Embryonic facial prominence (tissue), 1 donor: Measurements from ENCODE around the gene MGRN1.

Experiments
- DNase-seq: peaks from one replicate; pipeline ENCODE4 v3.0.0-alpha.2; 2016; ENCODE audit errors: extremely low spot score

The MGRN1 gene

GRCh38 chr16:4652561-4652960 lies 27.9 kb downstream of the MGRN1 start:
- DNase-seq: no peak

GRCh38 chr16:4654011-4654963 lies 29.7 kb downstream of the MGRN1 start:
- no peak for DNase-seq

- DNase-seq: no peak
Measured at GRCh38 chr16:4654964-4655590, 30.5 kb downstream of the MGRN1 start.

- DNase-seq: no peak
Measured at GRCh38 chr16:4655801-4656200, 31.2 kb downstream of the MGRN1 start.

DNA sequence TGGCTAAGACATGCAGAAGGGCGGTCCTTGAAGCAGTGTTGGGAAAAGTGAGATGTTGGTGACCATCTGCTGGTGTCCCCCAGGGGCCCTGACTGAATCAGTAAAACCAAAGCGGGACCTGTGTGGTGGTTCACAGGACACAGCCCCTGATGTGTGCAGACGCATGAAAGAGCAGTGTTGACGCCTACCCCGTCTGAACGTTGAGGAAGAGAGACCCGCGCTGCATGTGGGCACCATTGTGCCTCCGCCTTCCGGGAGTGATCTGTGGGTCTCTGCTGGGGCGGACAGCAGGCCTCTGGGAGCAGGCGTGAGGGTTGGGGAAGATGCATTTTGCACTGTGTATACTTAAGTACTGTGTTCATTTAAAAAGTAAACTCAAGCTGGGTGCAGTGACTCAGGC lies 31.6 kb downstream of the MGRN1 start:
- no peak for DNase-seq

- no peak for DNase-seq
Measured at GRCh38 chr16:4656695-4657686, 32.4 kb downstream of the MGRN1 start.

DNA sequence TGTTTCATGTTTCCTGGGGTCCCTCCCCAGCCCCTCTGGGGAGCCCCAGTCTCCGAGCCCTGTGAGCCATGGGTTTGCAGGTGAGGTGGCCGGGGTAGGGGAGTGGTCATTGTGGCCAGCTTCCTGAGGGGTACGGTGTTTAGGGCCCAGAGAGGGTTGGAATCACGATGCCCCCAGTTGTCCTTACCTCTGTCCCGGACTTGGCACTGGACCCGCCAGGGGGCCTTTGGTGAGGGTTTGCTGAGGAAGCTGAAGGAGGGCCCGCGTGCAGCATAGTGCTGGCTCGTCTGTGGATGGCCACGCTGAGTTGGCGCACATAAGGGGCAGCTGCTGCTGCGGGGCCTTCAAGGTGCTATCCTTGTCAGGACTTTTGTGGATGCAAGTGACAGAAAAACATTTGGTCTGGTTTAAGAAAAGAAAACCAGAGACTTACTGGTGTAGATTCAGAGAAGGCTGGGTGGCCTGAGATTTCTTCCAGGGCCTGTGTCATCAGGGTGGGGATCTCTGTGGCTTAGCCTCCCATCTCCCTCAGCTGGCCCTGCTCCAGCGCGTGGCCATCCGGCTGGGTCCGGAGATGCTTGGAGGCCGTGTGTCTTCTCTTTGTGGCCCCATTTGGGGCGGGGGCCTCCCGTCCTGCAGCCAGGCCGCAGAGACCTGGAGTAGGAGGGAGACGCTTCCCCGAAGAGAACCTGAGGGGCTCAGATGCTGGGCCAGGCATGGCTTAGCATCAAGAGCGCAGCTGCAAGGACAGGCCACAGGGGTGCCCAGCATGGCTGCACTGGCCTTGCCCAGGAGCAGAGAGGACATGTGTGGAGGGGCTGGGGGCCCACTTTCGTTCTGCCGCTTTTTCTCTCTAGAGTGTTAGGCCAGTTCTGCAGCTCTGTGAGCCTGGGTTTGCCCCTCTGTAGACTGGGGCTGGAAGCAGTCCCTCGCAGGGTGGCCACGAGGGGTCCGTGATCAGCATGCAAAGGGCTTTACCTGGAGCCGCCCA lies 35.0 kb downstream of the MGRN1 start:
- no peak for DNase-seq

DNA sequence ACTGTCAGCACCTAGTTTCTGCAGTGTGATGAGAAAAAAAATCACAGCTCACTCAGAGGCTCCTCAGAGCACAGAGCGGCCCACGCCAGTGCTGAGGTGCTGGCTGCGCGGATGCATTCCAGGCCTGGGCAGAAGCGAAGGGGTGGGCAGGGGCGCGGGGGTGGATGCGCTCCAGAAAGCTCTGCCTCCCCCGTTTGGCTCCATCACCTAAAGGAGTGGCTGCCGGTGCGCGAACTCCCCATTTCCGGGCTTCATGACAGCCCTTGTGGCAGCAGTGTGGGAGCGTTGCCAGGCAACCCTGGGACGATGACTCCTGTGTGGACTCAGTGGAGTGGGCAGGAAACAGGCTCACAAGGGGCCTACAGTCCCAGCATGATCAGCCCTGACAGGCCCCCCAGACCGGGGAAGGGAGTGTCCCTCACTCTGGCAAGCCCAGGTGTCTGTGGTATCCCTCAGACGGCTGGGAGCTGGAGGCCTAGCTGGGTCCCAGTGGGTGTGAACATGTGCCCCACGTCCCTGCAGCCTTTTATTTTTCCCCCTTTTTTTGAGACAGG lies 35.9 kb downstream of the MGRN1 start:
- DNase-seq: no peak

DNA sequence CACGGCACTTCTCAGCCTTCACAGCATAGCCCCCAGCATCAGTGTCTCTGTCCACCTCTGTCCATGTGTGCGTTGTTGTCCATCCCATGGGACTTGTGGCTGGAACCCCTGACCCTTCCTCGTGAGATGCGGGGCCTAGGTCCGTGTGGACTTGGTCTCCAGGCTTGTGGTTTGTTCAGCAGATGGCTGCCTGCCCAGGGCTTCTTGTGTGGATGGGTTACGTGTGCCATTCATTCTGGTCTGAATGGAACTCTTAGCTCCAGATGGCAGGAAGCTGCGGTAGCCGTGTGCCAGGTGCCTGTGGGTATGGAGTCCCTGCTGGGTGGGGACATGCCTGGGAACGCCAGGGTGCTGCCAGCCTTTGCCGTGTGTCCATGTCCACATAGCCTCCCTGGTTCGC lies 37.0 kb downstream of the MGRN1 start:
- no peak for DNase-seq

DNA sequence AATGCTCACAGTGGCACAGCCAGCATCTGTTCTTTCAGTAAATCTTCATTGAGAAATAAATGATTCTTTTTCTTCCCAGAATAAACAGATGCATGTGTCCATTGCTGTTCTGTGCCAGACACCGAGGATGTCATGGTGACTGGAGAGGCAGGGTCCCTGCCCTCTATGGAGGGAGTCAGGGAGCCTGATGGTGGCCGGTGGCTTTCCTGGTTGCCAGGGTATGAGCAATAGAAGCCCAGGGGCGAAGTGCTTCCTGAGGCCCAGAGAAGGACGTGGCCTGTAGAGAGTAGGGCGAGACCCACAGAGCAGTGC lies 38.8 kb downstream of the MGRN1 start:
- no peak for DNase-seq

GRCh38 chr16:4663777-4664465 lies 39.3 kb downstream of the MGRN1 start:
- no peak for DNase-seq

DNA sequence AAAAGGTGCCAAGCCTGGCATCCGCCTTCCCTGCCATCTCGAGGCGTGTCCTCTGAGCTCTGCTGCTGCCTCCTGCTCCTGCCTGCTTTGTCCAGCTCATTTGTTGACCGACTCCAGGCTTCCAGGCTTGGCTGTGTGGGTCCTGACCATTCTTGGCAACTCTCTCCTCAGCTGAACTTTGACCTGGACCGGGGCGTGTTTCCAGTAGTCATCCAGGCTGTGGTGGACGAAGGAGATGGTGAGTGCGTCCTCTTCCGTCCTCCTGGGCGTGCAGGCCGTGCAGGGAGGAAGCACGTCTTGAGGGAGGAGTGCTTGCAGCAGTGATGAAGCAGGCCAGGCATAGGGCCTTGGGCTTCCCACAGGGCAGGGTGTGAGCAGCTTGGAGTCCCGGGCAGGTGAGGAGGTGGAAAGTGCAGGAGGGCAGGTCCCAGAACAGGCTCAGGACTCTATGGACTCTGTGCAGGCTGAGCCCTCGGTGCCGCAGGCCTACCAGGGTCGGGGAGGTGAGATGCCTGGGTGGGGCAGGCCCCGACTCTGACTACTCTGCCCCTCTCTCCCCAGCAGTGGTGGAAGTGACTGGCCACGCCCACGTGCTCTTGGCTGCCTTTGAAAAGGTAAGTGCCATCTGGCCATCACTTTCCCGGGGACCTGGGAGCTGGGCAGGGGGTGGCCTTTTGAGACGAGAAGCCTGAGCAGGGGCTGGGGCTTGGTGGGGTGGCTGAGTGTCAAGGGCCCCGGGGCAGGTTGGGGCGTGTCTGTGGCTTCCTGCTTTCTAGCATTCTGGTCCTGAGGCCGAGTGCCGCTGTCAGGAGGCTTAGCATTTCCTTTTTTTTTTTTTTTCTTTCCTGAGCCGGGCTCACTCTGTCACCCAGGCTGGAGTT lies 40.2 kb downstream of the MGRN1 start:
- no peak for DNase-seq

- DNase-seq: no peak
Measured at GRCh38 chr16:4666537-4667202, 42.0 kb downstream of the MGRN1 start.

GRCh38 chr16:4667203-4667963 lies 42.8 kb downstream of the MGRN1 start:
- DNase-seq: no peak

DNA sequence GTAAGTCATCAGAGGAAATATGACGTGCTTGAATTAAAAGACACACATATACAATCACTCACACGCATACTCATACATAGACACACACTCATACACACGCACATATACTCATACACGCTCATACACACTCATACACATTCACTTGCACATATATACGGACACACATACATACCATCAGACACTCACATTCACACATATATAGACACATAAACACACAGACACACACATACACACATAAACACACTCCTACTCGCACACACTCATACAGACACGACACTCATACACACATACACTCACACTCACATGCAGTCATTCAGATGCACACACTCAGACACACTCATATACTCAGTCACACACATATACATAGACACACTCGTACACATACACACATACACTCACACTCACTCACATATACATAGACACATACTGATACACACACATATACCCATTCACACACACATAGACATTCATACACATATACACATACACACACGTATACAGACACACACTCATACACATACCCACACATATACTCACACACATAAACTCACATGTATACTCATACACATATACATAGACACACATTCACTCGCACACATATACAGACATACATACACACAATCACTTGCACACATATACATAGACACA lies 43.8 kb downstream of the MGRN1 start:
- DNase-seq: no peak

GRCh38 chr16:4673387-4674046 lies 48.9 kb downstream of the MGRN1 start:
- no peak for DNase-seq
